Ecto neural progenitor cell (in vitro differentiated cells): Measurements from ENCODE around the gene RALY.

Experiments used
- DNase-seq: peaks from one replicate; pipeline ENCODE4 v3.0.0-alpha.2; 2018; ENCODE audit warnings: low spot score

RALY gene

GRCh38 chr20:34082232-34082887, 88.6 kb downstream of the RALY start:
- DNase-seq = no peak

- DNase-seq = no peak
Observed at GRCh38 chr20:34083137-34083536, 89.4 kb downstream of the RALY start.

- DNase-seq = no peak
Observed at GRCh38 chr20:34083781-34084180, 90.1 kb downstream of the RALY start.

GRCh38 chr20:34084227-34084923, 90.7 kb downstream of the RALY start:
- no peak for DNase-seq

GRCh38 chr20:34085544-34086040, 91.9 kb downstream of the RALY start:
- DNase-seq = no peak

- no peak for DNase-seq
Observed at GRCh38 chr20:34088305-34089174, 94.8 kb downstream of the RALY start.

- DNase-seq = no peak
Observed at GRCh38 chr20:34089175-34089479, 95.4 kb downstream of the RALY start.

GRCh38 chr20:34089655-34090345, 96.1 kb downstream of the RALY start:
- DNase-seq = no peak

GRCh38 chr20:34090645-34091044, 96.9 kb downstream of the RALY start:
- no peak for DNase-seq

- DNase-seq = no peak
Observed at GRCh38 chr20:34091637-34092200, 98.0 kb downstream of the RALY start.

- no peak for DNase-seq
Observed at GRCh38 chr20:34093895-34094294, 100.2 kb downstream of the RALY start.

GRCh38 chr20:34095825-34096224, 102.1 kb downstream of the RALY start:
- no peak for DNase-seq

- DNase-seq = no peak
Observed at GRCh38 chr20:34096699-34097444, 103.2 kb downstream of the RALY start.

- no peak for DNase-seq
Observed at GRCh38 chr20:34098570-34098969, 104.9 kb downstream of the RALY start.

- DNase-seq = no peak
Observed at GRCh38 chr20:34099675-34100074, 106.0 kb downstream of the RALY start.

- no peak for DNase-seq
Observed at GRCh38 chr20:34100576-34100975, 106.9 kb downstream of the RALY start.

- no peak for DNase-seq
Observed at GRCh38 chr20:34102342-34102741, 108.6 kb downstream of the RALY start.

- no peak for DNase-seq
Observed at GRCh38 chr20:34104059-34104458, 110.3 kb downstream of the RALY start.

- DNase-seq = no peak
Observed at GRCh38 chr20:34105978-34106675, 112.4 kb downstream of the RALY start.

- no peak for DNase-seq
Observed at GRCh38 chr20:34108616-34109174, 115.0 kb downstream of the RALY start.
